CD14-positive monocyte (primary cell): Measurements from ENCODE around the gene CHPT1. TPM values are rescaled to one million over a fixed set of nuclear protein-coding genes. Genes with fewer than 3 reads are reported as not detected.
A peak's percentile ranks its signal among the peaks of the same experiment; 100 is the strongest.
"Not testable (repeated sequence)": the region's sequence is repeated elsewhere in the genome, so short reads cannot be mapped to it uniquely, and the experiment has no call there.

Experiments
- DNase-seq, 3 donors: peaks; one replicate each; pipeline ENCODE4 v3.0.0-alpha.2; 2011 to 2022
- H2AFZ ChIP-seq: 2 replicates; pipeline ENCODE4 v1.6.0; 2012; ENCODE audit warnings: mild to moderate bottlenecking, low read depth, low read length, inconsistent platforms; ENCODE audit not compliant: insufficient read depth, poor library complexity, severe bottlenecking
- H3K27ac ChIP-seq, 2 donors: 1 replicate in 1 of 2; 2 replicates in 1 of 2; pipeline ENCODE4 v1.5.1; 2012 to 2013; ENCODE audit warnings: low read length in 2 of 2, control low read depth in 1 of 2, inconsistent platforms in 1 of 2, low read depth in 1 of 2, mild to moderate bottlenecking in 1 of 2
- H3K27me3 ChIP-seq, 2 donors: one replicate each; pipeline versions ENCODE4 v1.6.0 to v1.6.1; 2011 to 2013; ENCODE audit warnings: low read length in 2 of 2; ENCODE audit not compliant: control insufficient read depth in 2 of 2, insufficient read depth in 2 of 2
- H3K36me3 ChIP-seq, 2 donors: replicated peaks in 1 of 2; 1 replicate in 1 of 2; 2 replicates in 1 of 2; pipeline versions ENCODE4 v1.5.1 to v1.6.1; 2012 to 2013; ENCODE audit warnings: low read length in 2 of 2, control low read depth in 1 of 2, inconsistent platforms in 1 of 2, mild to moderate bottlenecking in 1 of 2; ENCODE audit not compliant: insufficient read depth in 2 of 2, control insufficient read depth in 1 of 2
- H3K4me1 ChIP-seq, 2 donors: 1 replicate in 1 of 2; 2 replicates in 1 of 2; pipeline versions ENCODE4 v1.5.1 to v1.6.1; 2012 to 2013; ENCODE audit warnings: low read length in 2 of 2, control low read depth in 1 of 2, inconsistent platforms in 1 of 2, mild to moderate bottlenecking in 1 of 2, moderate library complexity in 1 of 2; ENCODE audit not compliant: insufficient read depth in 2 of 2, control insufficient read depth in 1 of 2
- H3K4me2 ChIP-seq: replicated peaks from 2 replicates; pipeline ENCODE3; 2012; ENCODE audit warnings: low read length, moderate library complexity, mild to moderate bottlenecking; ENCODE audit not compliant: poor library complexity, severe bottlenecking; ENCODE audit errors: extremely low read depth
- H3K4me3 ChIP-seq, 3 experiments: fragments of 200-600 bp in 1 of 3; sonication (generic) in 1 of 3; replicated peaks in 1 of 3; 1 replicate in 2 of 3; 2 replicates in 1 of 3; pipeline ENCODE4 v1.5.1; 2011 to 2013; ENCODE audit warnings: low read length in 3 of 3, mild to moderate bottlenecking in 3 of 3, control low read depth in 2 of 3, low read depth in 2 of 3, inconsistent platforms in 1 of 3, moderate library complexity in 1 of 3
- H3K79me2 ChIP-seq: 2 replicates; pipeline ENCODE4 v1.6.0; 2012; ENCODE audit warnings: mild to moderate bottlenecking, control low read depth, inconsistent platforms, low read length, moderate library complexity; ENCODE audit not compliant: insufficient read depth
- H3K9ac ChIP-seq: 2 replicates; pipeline ENCODE4 v1.6.0; 2017; ENCODE audit warnings: low read length, mild to moderate bottlenecking; ENCODE audit not compliant: insufficient read depth, poor library complexity, severe bottlenecking
- H3K9me3 ChIP-seq, 2 donors: replicated peaks in 1 of 2; 1 replicate in 1 of 2; 2 replicates in 1 of 2; pipeline versions ENCODE4 v1.5.1 to v1.6.1; 2012 to 2013; ENCODE audit warnings: low read length in 2 of 2, control low read depth in 1 of 2; ENCODE audit not compliant: control insufficient read depth in 1 of 2, insufficient read depth in 1 of 2
- H4K20me1 ChIP-seq: 2 replicates; pipeline ENCODE4 v1.6.0; 2012; ENCODE audit warnings: mild to moderate bottlenecking, low read length, control low read depth, moderate library complexity; ENCODE audit not compliant: insufficient read depth
- H3K27ac Mint-ChIP-seq, 7 donors: one replicate each; pipeline ENCODE4 v1.8.0; 2020; ENCODE audit warnings: mild to moderate bottlenecking in 7 of 7, mixed read lengths in 7 of 7, moderate library complexity in 6 of 7, inconsistent platforms in 2 of 7
- H3K27me3 Mint-ChIP-seq, 3 donors: one replicate each; pipeline ENCODE4 v1.8.0; 2021 to 2022; ENCODE audit warnings: low read depth in 3 of 3, mild to moderate bottlenecking in 3 of 3, mixed read lengths in 3 of 3, moderate library complexity in 3 of 3, inconsistent platforms in 1 of 3
- H3K36me3 Mint-ChIP-seq, 2 donors: one replicate each; pipeline ENCODE4 v1.8.0; 2020; ENCODE audit warnings: mixed read lengths in 2 of 2, inconsistent platforms in 1 of 2, mild to moderate bottlenecking in 1 of 2
- H3K4me1 Mint-ChIP-seq: one replicate; pipeline ENCODE4 v1.8.0; 2020; ENCODE audit warnings: mild to moderate bottlenecking, mixed read lengths
- H3K4me3 Mint-ChIP-seq, 2 donors: one replicate each; pipeline ENCODE4 v1.8.0; 2020; ENCODE audit warnings: mild to moderate bottlenecking in 2 of 2, mixed read lengths in 2 of 2, moderate library complexity in 1 of 2
- H3K9me3 Mint-ChIP-seq, 7 donors: one replicate each; pipeline ENCODE4 v1.8.0; 2020 to 2022; ENCODE audit warnings: mixed read lengths in 7 of 7, mild to moderate bottlenecking in 6 of 7, moderate library complexity in 6 of 7, inconsistent platforms in 2 of 7
- WGBS: methylation state at CpG from one replicate; pipeline ENCODE4 v1.1.5; 2013; ENCODE audit warnings: missing lambda C conversion rate; ENCODE audit not compliant: insufficient coverage; 5-methylcytosine and 5-hydroxymethylcytosine counted together
- intact Hi-C, 2 donors: fragments of 100-400 bp; cut with micrococcal nuclease; formaldehyde crosslinking; loops; one replicate each; pipeline versions ENCODE4 v1.15.0 to v1.15.1; 2023
- polyA plus RNA-seq, 3 donors: library from polyadenylated mRNA; depleted of rRNA in 1 of 3; unstranded in 2 of 3; stranded (reverse) in 1 of 3; fragments of 300-500 nt in 2 of 3; fragments of >200 nt in 1 of 3; fragmentation: Illumina TruSeq in 2 of 3; gene quantifications; 1 replicate in 2 of 3; 2 replicates in 1 of 3; pipeline ENCODE4 v1.2.3, GENCODE V29; 2012 to 2021
- TF ChIP-seq, protein P1 (sequence below): fragments of 200-600 bp; IDR thresholded peaks from one replicate; pipeline ENCODE4 v1.8.0; 2022; ENCODE audit warnings: antibody characterized with exemption, mild to moderate bottlenecking

CHPT1 gene
- polyA plus RNA-seq, 3 donors, result 30.9 to 92.7 (median 36.7) TPM

GRCh38 chr12:101654442-101654841 is 43.0 kb upstream of the CHPT1 start:
- Histone ChIP-seq H3K4me2 (no peak overlapping the region), H3K36me3 (no peaks in the 10 kb centered on the region), H3K4me3 (no peak overlapping the region), H3K4me1 (peaks cover 7% of the 10 kb centered on the region in 2 donors), H2AFZ (no peak overlapping the region), H3K9me3 (no peaks in the 10 kb centered on the region), H3K27ac (no peak overlapping the region), H4K20me1 (no peaks in the 10 kb centered on the region), H3K79me2 (no peaks in the 10 kb centered on the region), H3K9ac (no peak overlapping the region), H3K27me3 (no peaks in the 10 kb centered on the region)
- TF ChIP-seq, protein P1, sequence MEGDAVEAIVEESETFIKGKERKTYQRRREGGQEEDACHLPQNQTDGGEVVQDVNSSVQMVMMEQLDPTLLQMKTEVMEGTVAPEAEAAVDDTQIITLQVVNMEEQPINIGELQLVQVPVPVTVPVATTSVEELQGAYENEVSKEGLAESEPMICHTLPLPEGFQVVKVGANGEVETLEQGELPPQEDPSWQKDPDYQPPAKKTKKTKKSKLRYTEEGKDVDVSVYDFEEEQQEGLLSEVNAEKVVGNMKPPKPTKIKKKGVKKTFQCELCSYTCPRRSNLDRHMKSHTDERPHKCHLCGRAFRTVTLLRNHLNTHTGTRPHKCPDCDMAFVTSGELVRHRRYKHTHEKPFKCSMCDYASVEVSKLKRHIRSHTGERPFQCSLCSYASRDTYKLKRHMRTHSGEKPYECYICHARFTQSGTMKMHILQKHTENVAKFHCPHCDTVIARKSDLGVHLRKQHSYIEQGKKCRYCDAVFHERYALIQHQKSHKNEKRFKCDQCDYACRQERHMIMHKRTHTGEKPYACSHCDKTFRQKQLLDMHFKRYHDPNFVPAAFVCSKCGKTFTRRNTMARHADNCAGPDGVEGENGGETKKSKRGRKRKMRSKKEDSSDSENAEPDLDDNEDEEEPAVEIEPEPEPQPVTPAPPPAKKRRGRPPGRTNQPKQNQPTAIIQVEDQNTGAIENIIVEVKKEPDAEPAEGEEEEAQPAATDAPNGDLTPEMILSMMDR, result no peak
- intact Hi-C loops, result no loop called here
- peaks cover 2 to 6% (median 3%) of the 10 kb centered on the region in 3 donors for H3K27me3 Mint-ChIP-seq
- H3K36me3 Mint-ChIP-seq, result no peaks in the 10 kb centered on the region
- WGBS, result no CpG with 5 or more reads among the region's 1 CpG
- DNase-seq, result no peak
- no peak overlapping the region for H3K4me3 Mint-ChIP-seq
- peaks cover 19% of the 10 kb centered on the region for H3K4me1 Mint-ChIP-seq
- H3K9me3 Mint-ChIP-seq, result peaks cover 0 to 2% (median 0%) of the 10 kb centered on the region in 7 donors
- peak overlapping the region in 1 of 7 donors; percentile 16 for H3K27ac Mint-ChIP-seq

GRCh38 chr12:101655393-101655792 is 42.0 kb upstream of the CHPT1 start:
- Mint-ChIP-seq H3K36me3 (no peaks in the 10 kb centered on the region), H3K4me1 (peaks cover 10% of the 10 kb centered on the region), H3K4me3 (no peak overlapping the region), H3K27ac (no peak overlapping the region), H3K27me3 (peaks cover 2 to 6% (median 3%) of the 10 kb centered on the region in 3 donors), H3K9me3 (peaks cover 0 to 2% (median 0%) of the 10 kb centered on the region in 7 donors)
- DNase-seq, result no peak
- H3K4me2 ChIP-seq, result no peak overlapping the region
- intact Hi-C loops, result no loop called here
- peaks cover under 1 to 1% of the 10 kb centered on the region in 2 donors for H3K4me1 ChIP-seq
- TF ChIP-seq, protein P1, result no peak
- H2AFZ ChIP-seq, result no peak overlapping the region
- no peaks in the 10 kb centered on the region for H4K20me1 ChIP-seq
- no CpG with 5 or more reads among the region's 2 CpGs for WGBS
- no peak overlapping the region for H3K9ac ChIP-seq
- H3K27ac ChIP-seq, result no peak overlapping the region
- no peaks in the 10 kb centered on the region for H3K79me2 ChIP-seq
- no peak overlapping the region for H3K4me3 ChIP-seq
- H3K9me3 ChIP-seq, result no peaks in the 10 kb centered on the region
- no peaks in the 10 kb centered on the region for H3K27me3 ChIP-seq
- H3K36me3 ChIP-seq, result no peaks in the 10 kb centered on the region

GRCh38 chr12:101660662-101661061 is 36.8 kb upstream of the CHPT1 start:
- H3K36me3 Mint-ChIP-seq, intact Hi-C loops, H3K4me3 Mint-ChIP-seq, H3K4me2 ChIP-seq, H3K27me3 ChIP-seq, H3K27me3 Mint-ChIP-seq, H3K4me1 ChIP-seq, H3K27ac ChIP-seq, H4K20me1 ChIP-seq, H3K4me3 ChIP-seq, DNase-seq, H3K9me3 ChIP-seq, H3K79me2 ChIP-seq, H3K36me3 ChIP-seq, H3K9ac ChIP-seq, H3K9me3 Mint-ChIP-seq, H3K4me1 Mint-ChIP-seq, H2AFZ ChIP-seq, H3K27ac Mint-ChIP-seq: not testable (repeated sequence)
- WGBS, result no CpG with 5 or more reads among the region's 2 CpGs
